Smooth muscle cell (in vitro differentiated cells): ENCODE results near the gene TMC2. TPM values are rescaled to one million over a fixed set of nuclear protein-coding genes. Genes with fewer than 3 reads are reported as not detected.

Experiments
- DNase-seq: peaks from one replicate; lab custom pipeline; 2025; ENCODE audit not compliant: unreplicated experiment; lab: John Stamatoyannopoulos, UW
- H2AFZ ChIP-seq: fragments of 200-600 bp; sonication (generic); 2 replicates; pipeline ENCODE4 v1.6.0; 2016; ENCODE audit warnings: antibody characterized with exemption, low read depth, mild to moderate bottlenecking
- H3F3A ChIP-seq: fragments of 200-600 bp; sonication (generic); 2 replicates; pipeline ENCODE4 v1.6.0; 2017; ENCODE audit warnings: antibody characterized with exemption, low read depth
- H3K27ac ChIP-seq: fragments of 200-600 bp; sonication (generic); 2 replicates; pipeline ENCODE4 v1.5.1; 2016; ENCODE audit warnings: low read depth, mild to moderate bottlenecking
- H3K27me3 ChIP-seq: fragments of 200-600 bp; sonication (generic); 2 replicates; pipeline ENCODE4 v1.6.1; 2016; ENCODE audit warnings: low read depth, mild to moderate bottlenecking
- H3K36me3 ChIP-seq: fragments of 200-600 bp; sonication (generic); 2 replicates; pipeline ENCODE4 v1.5.1; 2016; ENCODE audit warnings: low read depth
- H3K4me1 ChIP-seq: fragments of 200-600 bp; sonication (generic); 2 replicates; pipeline ENCODE4 v1.5.1; 2016; ENCODE audit warnings: low read depth
- H3K4me2 ChIP-seq: fragments of 200-600 bp; sonication (generic); 2 replicates; pipeline ENCODE4 v1.6.0; 2016; ENCODE audit warnings: mild to moderate bottlenecking
- H3K4me3 ChIP-seq: fragments of 200-600 bp; sonication (generic); 2 replicates; pipeline ENCODE4 v1.5.1; 2016; ENCODE audit warnings: mild to moderate bottlenecking
- H3K79me2 ChIP-seq: fragments of 200-600 bp; sonication (generic); 2 replicates; pipeline ENCODE4 v1.6.0; 2016; ENCODE audit warnings: low read depth, mild to moderate bottlenecking
- H3K9ac ChIP-seq: fragments of 200-600 bp; sonication (generic); 2 replicates; pipeline ENCODE4 v1.6.0; 2016; ENCODE audit warnings: low read depth
- H3K9me3 ChIP-seq: fragments of 200-600 bp; sonication (generic); replicated peaks from 2 replicates; pipeline ENCODE4 v1.5.1; 2016; ENCODE audit warnings: low read depth
- H4K20me1 ChIP-seq: fragments of 200-600 bp; sonication (generic); 2 replicates; pipeline ENCODE4 v1.6.0; 2016; ENCODE audit warnings: low read depth
- CTCF ChIP-seq: fragments of 200-600 bp; sonication (generic); IDR thresholded peaks from 2 replicates; pipeline ENCODE4 v1.5.1; 2017; ENCODE audit warnings: borderline replicate concordance, mild to moderate bottlenecking, antibody characterized with exemption; ENCODE audit not compliant: insufficient read depth, poor library complexity, severe bottlenecking
- WGBS: methylation state at CpG from one replicate; pipeline ENCODE4 v1.1.7; 2016; ENCODE audit warnings: low lambda C conversion rate; 5-methylcytosine and 5-hydroxymethylcytosine counted together
- polyA plus RNA-seq: library from polyadenylated mRNA; unstranded; fragments of >200 nt; fragmentation: Nextera tagmentation; extraction: Ambion mirVana; gene quantifications from 2 replicates; pipeline ENCODE4 v1.2.1, GENCODE V29; 2016
- total RNA-seq: library from RNA; depleted of rRNA; stranded (reverse); fragments of >200 nt; gene quantifications from 2 replicates; pipeline ENCODE4 v1.2.3, GENCODE V29; 2014

TMC2 gene
- total and polyA plus RNA-seq, 2 experiments from 2014 or later: not detected

- H3K27ac ChIP-seq: no peak overlapping the region
- H3K9me3 ChIP-seq: no peaks in the 10 kb centered on the region
- DNase-seq: no peak
- no peaks in the 10 kb centered on the region for H4K20me1 ChIP-seq
- no peak for TF ChIP-seq CTCF
- WGBS: 89% methylated on average over 2 of the region's 2 CpGs
- no peaks in the 10 kb centered on the region for H3K36me3 ChIP-seq
- H3K4me2 ChIP-seq: no peak overlapping the region
- no peak overlapping the region for H3K9ac ChIP-seq
- H2AFZ ChIP-seq: no peak overlapping the region
- no peaks in the 10 kb centered on the region for H3F3A ChIP-seq
- H3K4me3 ChIP-seq: no peak overlapping the region
- H3K79me2 ChIP-seq: no peaks in the 10 kb centered on the region
- H3K4me1 ChIP-seq: no peaks in the 10 kb centered on the region
- peaks cover 3% of the 10 kb centered on the region for H3K27me3 ChIP-seq
Measured at GRCh38 chr20:2595076-2595475, 58.7 kb downstream of the TMC2 start.

- Histone ChIP-seq H3F3A (no peaks in the 10 kb centered on the region), H3K9me3 (no peaks in the 10 kb centered on the region), H3K4me3 (no peak overlapping the region), H3K4me2 (no peak overlapping the region), H4K20me1 (no peaks in the 10 kb centered on the region), H3K9ac (no peak overlapping the region), H3K79me2 (no peaks in the 10 kb centered on the region), H2AFZ (no peak overlapping the region), H3K27ac (no peak overlapping the region), H3K4me1 (no peaks in the 10 kb centered on the region), H3K27me3 (peaks cover 3% of the 10 kb centered on the region), H3K36me3 (no peaks in the 10 kb centered on the region)
- 64% methylated on average over 8 of the region's 8 CpGs for WGBS
- TF ChIP-seq CTCF: no peak
- DNase-seq: no peak
Measured at GRCh38 chr20:2596673-2597279, 60.4 kb downstream of the TMC2 start.

- no peak for TF ChIP-seq CTCF
Measured at GRCh38 chr20:2599288-2600006, 63.1 kb downstream of the TMC2 start.

More at GRCh38 chr20:2599288-2600006, 63.1 kb downstream of the TMC2 start:
- Histone ChIP-seq H4K20me1 (no peaks in the 10 kb centered on the region), H3K79me2 (no peaks in the 10 kb centered on the region), H3K4me2 (no peak overlapping the region), H3K9me3 (no peaks in the 10 kb centered on the region), H2AFZ (no peak overlapping the region), H3K9ac (no peak overlapping the region), H3F3A (no peaks in the 10 kb centered on the region), H3K4me1 (no peaks in the 10 kb centered on the region), H3K27ac (no peak overlapping the region), H3K4me3 (no peak overlapping the region), H3K36me3 (no peaks in the 10 kb centered on the region), H3K27me3 (peaks cover 3% of the 10 kb centered on the region)
- no peak for DNase-seq
- 63% methylated on average over 5 of the region's 5 CpGs for WGBS
